ENCODE measurements around the gene PHYHD1. TPM values are rescaled to one million over a fixed set of nuclear protein-coding genes. Genes with fewer than 3 reads are reported as not detected.

Gene PHYHD1
- total and polyA plus RNA-seq, 2 experiments from 2014 or later = 20.3 to 25.7 TPM

- no peak overlapping the region for H3K4me3 ChIP-seq
- H3K9me3 ChIP-seq (ENCODE audit: low read depth) = no peaks in the 10 kb centered on the region
- H3K27me3 ChIP-seq = no peaks in the 10 kb centered on the region
- DNase-seq (ENCODE audit: low spot score) = no peak
- no peaks in the 10 kb centered on the region for H3K4me1 ChIP-seq (ENCODE audit: insufficient read depth)
- 95% methylated on average over 10 of the region's 10 CpGs for WGBS (ENCODE audit: low lambda C conversion rate, missing lambda C conversion rate)
- no peaks in the 10 kb centered on the region for H3K9me2 ChIP-seq (replicated peaks; ENCODE audit: insufficient read depth)
- peaks cover 20% of the 10 kb centered on the region for H3K79me2 ChIP-seq
- no peaks in the 10 kb centered on the region for H4K20me1 ChIP-seq (ENCODE audit: insufficient read depth, poor library complexity, severe bottlenecking)
- no peak for TF ChIP-seq EZH2phosphoT487 (IDR thresholded peaks at IDR 0.05; ENCODE audit: low read depth, severe bottlenecking, unreplicated experiment)
- TF ChIP-seq EZH2 (IDR thresholded peaks at IDR 0.05; ENCODE audit: borderline replicate concordance) = no peak
- no peak for TF ChIP-seq CTCF (IDR thresholded peaks at IDR 0.05; ENCODE audit: poor library complexity)
- no peak overlapping the region for H2AFZ ChIP-seq
- no peak overlapping the region for H3K4me2 ChIP-seq
- no peak overlapping the region for H3K27ac ChIP-seq
- H3K36me3 ChIP-seq (replicated peaks; ENCODE audit: insufficient read depth, low read depth) = no peaks in the 10 kb centered on the region
Observed at GRCh38 chr9:128903871-128904620, 16.7 kb upstream of the PHYHD1 start.

GRCh38 chr9:128905964-128906363 is 14.8 kb upstream of the PHYHD1 start:
- no peaks in the 10 kb centered on the region for H3K9me2 ChIP-seq (replicated peaks; ENCODE audit: insufficient read depth)
- H3K9me3 ChIP-seq (ENCODE audit: low read depth) = no peaks in the 10 kb centered on the region
- no peak overlapping the region for H3K4me2 ChIP-seq
- peaks cover 28% of the 10 kb centered on the region for H3K79me2 ChIP-seq
- H3K4me3 ChIP-seq = no peak overlapping the region
- no peaks in the 10 kb centered on the region for H3K36me3 ChIP-seq (replicated peaks; ENCODE audit: insufficient read depth, low read depth)
- no peak overlapping the region for H2AFZ ChIP-seq
- no peak for DNase-seq (ENCODE audit: low spot score)
- no peaks in the 10 kb centered on the region for H3K4me1 ChIP-seq (ENCODE audit: insufficient read depth)
- H4K20me1 ChIP-seq (ENCODE audit: insufficient read depth, poor library complexity, severe bottlenecking) = no peaks in the 10 kb centered on the region
- TF ChIP-seq CTCF (IDR thresholded peaks at IDR 0.05; ENCODE audit: poor library complexity) = no peak
- TF ChIP-seq EZH2 (IDR thresholded peaks at IDR 0.05; ENCODE audit: borderline replicate concordance) = no peak
- no peak for TF ChIP-seq EZH2phosphoT487 (IDR thresholded peaks at IDR 0.05; ENCODE audit: low read depth, severe bottlenecking, unreplicated experiment)
- WGBS (ENCODE audit: low lambda C conversion rate, missing lambda C conversion rate) = 71% methylated on average over 6 of the region's 7 CpGs
- H3K27me3 ChIP-seq = no peaks in the 10 kb centered on the region
- no peak overlapping the region for H3K27ac ChIP-seq

- H3K4me3 ChIP-seq = no peak overlapping the region
- no peaks in the 10 kb centered on the region for H3K27me3 ChIP-seq
- TF ChIP-seq EZH2phosphoT487 (IDR thresholded peaks at IDR 0.05; ENCODE audit: low read depth, severe bottlenecking, unreplicated experiment) (no peak), CTCF (IDR thresholded peaks at IDR 0.05; ENCODE audit: poor library complexity) (no peak), EZH2 (IDR thresholded peaks at IDR 0.05; ENCODE audit: borderline replicate concordance) (no peak)
- H3K9me3 ChIP-seq (ENCODE audit: low read depth) = no peaks in the 10 kb centered on the region
- no peak overlapping the region for H3K4me2 ChIP-seq
- peaks cover 29% of the 10 kb centered on the region for H3K79me2 ChIP-seq
- 42% methylated on average over 2 of the region's 2 CpGs for WGBS (ENCODE audit: low lambda C conversion rate, missing lambda C conversion rate)
- no peaks in the 10 kb centered on the region for H4K20me1 ChIP-seq (ENCODE audit: insufficient read depth, poor library complexity, severe bottlenecking)
- H3K4me1 ChIP-seq (ENCODE audit: insufficient read depth) = peaks cover 7% of the 10 kb centered on the region
- no peak overlapping the region for H2AFZ ChIP-seq
- no peak overlapping the region for H3K27ac ChIP-seq
- no peaks in the 10 kb centered on the region for H3K9me2 ChIP-seq (replicated peaks; ENCODE audit: insufficient read depth)
- DNase-seq (ENCODE audit: low spot score) = no peak
- H3K36me3 ChIP-seq (replicated peaks; ENCODE audit: insufficient read depth, low read depth) = no peaks in the 10 kb centered on the region
Observed at GRCh38 chr9:128906741-128907140, 14.0 kb upstream of the PHYHD1 start.

Data from hepatocyte (in vitro differentiated cells).